Measurements from ENCODE around the gene GPC6.

Gene GPC6

GRCh38 chr13:94312511-94313216 lies 1086.1 kb downstream of the GPC6 start:
- Histone ChIP-seq H3K9ac (ENCODE audit: low read depth, low read length) (no peak overlapping the region), H3K4me1 (ENCODE audit: insufficient read depth, low read length) (peaks cover 20% of the 10 kb centered on the region), H3K36me3 (ENCODE audit: insufficient read depth, low read length) (no peaks in the 10 kb centered on the region), H3K9me3 (ENCODE audit: control insufficient read depth, insufficient read depth, low read length) (no peaks in the 10 kb centered on the region)

- Histone ChIP-seq H3K4me1 (ENCODE audit: insufficient read depth, low read length) (peaks cover 20% of the 10 kb centered on the region), H3K36me3 (ENCODE audit: insufficient read depth, low read length) (no peaks in the 10 kb centered on the region), H3K9ac (ENCODE audit: low read depth, low read length) (no peak overlapping the region), H3K9me3 (ENCODE audit: control insufficient read depth, insufficient read depth, low read length) (no peaks in the 10 kb centered on the region)
Observed at GRCh38 chr13:94313321-94313910, 1086.8 kb downstream of the GPC6 start.

GRCh38 chr13:94313926-94314325 lies 1087.3 kb downstream of the GPC6 start:
- H3K9me3 ChIP-seq (ENCODE audit: control insufficient read depth, insufficient read depth, low read length), result no peaks in the 10 kb centered on the region
- H3K4me1 ChIP-seq (ENCODE audit: insufficient read depth, low read length), result peaks cover 20% of the 10 kb centered on the region
- no peak overlapping the region for H3K9ac ChIP-seq (ENCODE audit: low read depth, low read length)
- H3K36me3 ChIP-seq (ENCODE audit: insufficient read depth, low read length), result no peaks in the 10 kb centered on the region

- Histone ChIP-seq H3K9ac (ENCODE audit: low read depth, low read length) (no peak overlapping the region), H3K36me3 (ENCODE audit: insufficient read depth, low read length) (no peaks in the 10 kb centered on the region), H3K9me3 (ENCODE audit: control insufficient read depth, insufficient read depth, low read length) (no peaks in the 10 kb centered on the region), H3K4me1 (ENCODE audit: insufficient read depth, low read length) (peaks cover 20% of the 10 kb centered on the region)
Observed at GRCh38 chr13:94315188-94315587, 1088.6 kb downstream of the GPC6 start.

GRCh38 chr13:94317063-94317491 lies 1090.5 kb downstream of the GPC6 start:
- Histone ChIP-seq H3K36me3 (ENCODE audit: insufficient read depth, low read length) (no peaks in the 10 kb centered on the region), H3K4me1 (ENCODE audit: insufficient read depth, low read length) (peaks cover 16% of the 10 kb centered on the region), H3K9me3 (ENCODE audit: control insufficient read depth, insufficient read depth, low read length) (no peaks in the 10 kb centered on the region), H3K9ac (ENCODE audit: low read depth, low read length) (no peak overlapping the region)

- no peak overlapping the region for H3K9ac ChIP-seq (ENCODE audit: low read depth, low read length)
- H3K9me3 ChIP-seq (ENCODE audit: control insufficient read depth, insufficient read depth, low read length), result no peaks in the 10 kb centered on the region
- no peaks in the 10 kb centered on the region for H3K36me3 ChIP-seq (ENCODE audit: insufficient read depth, low read length)
- H3K4me1 ChIP-seq (ENCODE audit: insufficient read depth, low read length), result peaks cover 4% of the 10 kb centered on the region; the same call in 1 of the 2 replicates
Observed at GRCh38 chr13:94318418-94318817, 1091.8 kb downstream of the GPC6 start.

GRCh38 chr13:94319501-94319900 lies 1092.9 kb downstream of the GPC6 start:
- Histone ChIP-seq H3K9ac (ENCODE audit: low read depth, low read length) (no peak overlapping the region), H3K4me1 (ENCODE audit: insufficient read depth, low read length) (peaks cover 4% of the 10 kb centered on the region; the same call in 1 of the 2 replicates), H3K9me3 (ENCODE audit: control insufficient read depth, insufficient read depth, low read length) (no peaks in the 10 kb centered on the region), H3K36me3 (ENCODE audit: insufficient read depth, low read length) (no peaks in the 10 kb centered on the region)

GRCh38 chr13:94322925-94323763 lies 1096.5 kb downstream of the GPC6 start:
- Histone ChIP-seq H3K36me3 (ENCODE audit: insufficient read depth, low read length) (no peaks in the 10 kb centered on the region), H3K4me1 (ENCODE audit: insufficient read depth, low read length) (peaks cover 16% of the 10 kb centered on the region), H3K9me3 (ENCODE audit: control insufficient read depth, insufficient read depth, low read length) (no peaks in the 10 kb centered on the region), H3K9ac (ENCODE audit: low read depth, low read length) (no peak overlapping the region)

GRCh38 chr13:94323764-94324758 lies 1097.5 kb downstream of the GPC6 start:
- Histone ChIP-seq H3K36me3 (ENCODE audit: insufficient read depth, low read length) (no peaks in the 10 kb centered on the region), H3K9ac (ENCODE audit: low read depth, low read length) (no peak overlapping the region), H3K4me1 (ENCODE audit: insufficient read depth, low read length) (peaks cover 16% of the 10 kb centered on the region), H3K9me3 (ENCODE audit: control insufficient read depth, insufficient read depth, low read length) (no peaks in the 10 kb centered on the region)

- no peaks in the 10 kb centered on the region for H3K36me3 ChIP-seq (ENCODE audit: insufficient read depth, low read length)
- H3K9me3 ChIP-seq (ENCODE audit: control insufficient read depth, insufficient read depth, low read length), result no peaks in the 10 kb centered on the region
- no peak overlapping the region for H3K9ac ChIP-seq (ENCODE audit: low read depth, low read length)
- peaks cover 16% of the 10 kb centered on the region for H3K4me1 ChIP-seq (ENCODE audit: insufficient read depth, low read length)
Observed at GRCh38 chr13:94324767-94325540, 1098.3 kb downstream of the GPC6 start.

- no peaks in the 10 kb centered on the region for H3K36me3 ChIP-seq (ENCODE audit: insufficient read depth, low read length)
- no peak overlapping the region for H3K9ac ChIP-seq (ENCODE audit: low read depth, low read length)
- peaks cover 16% of the 10 kb centered on the region for H3K4me1 ChIP-seq (ENCODE audit: insufficient read depth, low read length)
- H3K9me3 ChIP-seq (ENCODE audit: control insufficient read depth, insufficient read depth, low read length), result no peaks in the 10 kb centered on the region
Observed at GRCh38 chr13:94325650-94326049, 1099.0 kb downstream of the GPC6 start.

- Histone ChIP-seq H3K36me3 (ENCODE audit: insufficient read depth, low read length) (no peaks in the 10 kb centered on the region), H3K4me1 (ENCODE audit: insufficient read depth, low read length) (peaks cover 16% of the 10 kb centered on the region), H3K9me3 (ENCODE audit: control insufficient read depth, insufficient read depth, low read length) (no peaks in the 10 kb centered on the region), H3K9ac (ENCODE audit: low read depth, low read length) (no peak overlapping the region)
Observed at GRCh38 chr13:94327318-94327717, 1100.7 kb downstream of the GPC6 start.

- no peaks in the 10 kb centered on the region for H3K9me3 ChIP-seq (ENCODE audit: control insufficient read depth, insufficient read depth, low read length)
- no peaks in the 10 kb centered on the region for H3K36me3 ChIP-seq (ENCODE audit: insufficient read depth, low read length)
- H3K9ac ChIP-seq (ENCODE audit: low read depth, low read length), result no peak overlapping the region
- peaks cover 16% of the 10 kb centered on the region for H3K4me1 ChIP-seq (ENCODE audit: insufficient read depth, low read length)
Observed at GRCh38 chr13:94328381-94329041, 1101.9 kb downstream of the GPC6 start.
